CD4-positive, alpha-beta T cell (primary cell): ENCODE data around the gene IL1RAPL2. TPM values are rescaled to one million over a fixed set of nuclear protein-coding genes. Genes with fewer than 3 reads are reported as not detected.

Experiments used
- ATAC-seq: fragments of 200-7000 bp; cut with Tn5 transposase; one replicate; pipeline ENCODE4 v1.10.0; 2022; ENCODE audit warnings: mild to moderate bottlenecking; ENCODE audit not compliant: poor library complexity
- CTCF ChIA-PET: fragments of 350-600 bp; sonication (Branson Sonifier 250); formaldehyde crosslinking; loops from one replicate; lab custom pipeline; 2021; ENCODE audit warnings: antibody characterized with exemption, inconsistent platforms; lab: Charles Lee
- POLR2A ChIA-PET: fragments of 350-600 bp; sonication (Branson Sonifier 250); formaldehyde crosslinking; loops from one replicate; lab custom pipeline; 2021; ENCODE audit warnings: antibody characterized with exemption, inconsistent platforms; lab: Charles Lee
- DNase-seq, 14 experiments: peaks; one replicate each; pipeline ENCODE4 v3.0.0-alpha.2; 2013 to 2020; ENCODE audit warnings: mixed read lengths in 2 of 14
- H3K27ac ChIP-seq, 2 donors: one replicate each; pipeline versions ENCODE4 v1.5.1 to v1.7.0; 2013; ENCODE audit warnings: low read length in 2 of 2, low read depth in 1 of 2, mild to moderate bottlenecking in 1 of 2
- H3K27me3 ChIP-seq, 2 experiments: 1 replicate in 1 of 2; 2 replicates in 1 of 2; pipeline versions ENCODE4 v1.6.1 to v1.7.0; 2013; ENCODE audit warnings: low read length in 2 of 2, control low read depth in 1 of 2, mild to moderate bottlenecking in 1 of 2, moderate library complexity in 1 of 2; ENCODE audit not compliant: insufficient read depth in 2 of 2, control insufficient read depth in 1 of 2
- H3K36me3 ChIP-seq: one replicate; pipeline ENCODE4 v1.6.1; 2013; ENCODE audit warnings: low read length, control low read depth; ENCODE audit not compliant: insufficient read depth
- H3K4me1 ChIP-seq: one replicate; pipeline ENCODE4 v1.6.1; 2013; ENCODE audit warnings: low read length, control low read depth; ENCODE audit not compliant: insufficient read depth
- H3K4me3 ChIP-seq: one replicate; pipeline ENCODE4 v1.5.1; 2013; ENCODE audit warnings: mild to moderate bottlenecking, low read length, moderate library complexity
- H3K9me3 ChIP-seq, 2 experiments: 1 replicate in 1 of 2; 2 replicates in 1 of 2; pipeline versions ENCODE4 v1.6.1 to v1.7.0; 2013; ENCODE audit warnings: low read length in 2 of 2, mild to moderate bottlenecking in 2 of 2, control low read depth in 1 of 2, moderate library complexity in 1 of 2; ENCODE audit not compliant: control insufficient read depth in 1 of 2, insufficient read depth in 1 of 2
- H3K27ac Mint-ChIP-seq: one replicate; pipeline ENCODE4 v1.8.0; 2020; ENCODE audit warnings: mixed read lengths
- H3K27me3 Mint-ChIP-seq: one replicate; pipeline ENCODE4 v1.8.0; 2021; ENCODE audit warnings: mixed read lengths
- H3K36me3 Mint-ChIP-seq: one replicate; pipeline ENCODE4 v1.8.0; 2021; ENCODE audit warnings: low read depth, mixed read lengths
- H3K4me1 Mint-ChIP-seq: one replicate; pipeline ENCODE4 v1.8.0; 2021; ENCODE audit warnings: low read depth, mixed read lengths
- H3K4me3 Mint-ChIP-seq: one replicate; pipeline ENCODE4 v1.8.0; 2020; ENCODE audit warnings: mild to moderate bottlenecking, mixed read lengths
- H3K9me3 Mint-ChIP-seq: one replicate; pipeline ENCODE4 v1.8.0; 2020; ENCODE audit warnings: mixed read lengths
- CTCF ChIP-seq: fragments of 200-600 bp; IDR thresholded peaks from one replicate; pipeline ENCODE4 v1.8.0; 2022; ENCODE audit warnings: antibody characterized with exemption, mild to moderate bottlenecking
- intact Hi-C, 2 experiments: fragments of 100-400 bp; cut with DNase I in 1 of 2; cut with micrococcal nuclease in 1 of 2; formaldehyde crosslinking; loops; one replicate each; pipeline versions ENCODE4 v1.15.1 to v1.9.0; 2023 to 2025; cut with DNase I, micrococcal nuclease
- total RNA-seq, 174 experiments: library from RNA in 2 of 174; stranded (reverse) in 2 of 174; gene quantifications; one replicate each; pipeline ENCODE4 v1.2.3 and lab custom pipeline; 2021 to 2026

IL1RAPL2 gene
- total RNA-seq, 2 experiments from 2014 or later, result not detected

GRCh38 chrX:105038672-105039328 is 472.8 kb downstream of the IL1RAPL2 start:
- no peak for ATAC-seq
- CTCF ChIA-PET, result no interaction called here
- Histone ChIP-seq H3K27ac (no peak overlapping the region), H3K36me3 (no peaks in the 10 kb centered on the region), H3K9me3 (no peaks in the 10 kb centered on the region), H3K4me3 (no peak overlapping the region), H3K4me1 (no peaks in the 10 kb centered on the region), H3K27me3 (no peaks in the 10 kb centered on the region)
- no peaks in the 10 kb centered on the region for H3K36me3 Mint-ChIP-seq
- no peaks in the 10 kb centered on the region for H3K9me3 Mint-ChIP-seq
- DNase-seq, result no peak
- no peaks in the 10 kb centered on the region for H3K4me1 Mint-ChIP-seq
- no peaks in the 10 kb centered on the region for H3K27me3 Mint-ChIP-seq
- no peak overlapping the region for H3K27ac Mint-ChIP-seq
- no peak overlapping the region for H3K4me3 Mint-ChIP-seq
- intact Hi-C loops, result no loop called here
- TF ChIP-seq CTCF, result no peak
- POLR2A ChIA-PET, result no interaction called here

GRCh38 chrX:105050921-105051320 is 484.9 kb downstream of the IL1RAPL2 start:
- Histone ChIP-seq H3K4me3 (no peak overlapping the region), H3K27ac (no peak overlapping the region), H3K9me3 (peaks cover 0 to 10% of the 10 kb centered on the region in 2 experiments), H3K27me3 (no peaks in the 10 kb centered on the region), H3K36me3 (no peaks in the 10 kb centered on the region), H3K4me1 (no peaks in the 10 kb centered on the region)
- ChIA-PET CTCF (no interaction called here), POLR2A (no interaction called here)
- H3K36me3 Mint-ChIP-seq, result no peaks in the 10 kb centered on the region
- DNase-seq (no peak), ATAC-seq (no peak)
- no peaks in the 10 kb centered on the region for H3K27me3 Mint-ChIP-seq
- H3K4me3 Mint-ChIP-seq, result no peak overlapping the region
- no peaks in the 10 kb centered on the region for H3K9me3 Mint-ChIP-seq
- H3K4me1 Mint-ChIP-seq, result no peaks in the 10 kb centered on the region
- H3K27ac Mint-ChIP-seq, result no peak overlapping the region
- intact Hi-C loops, result no loop called here
- TF ChIP-seq CTCF, result no peak

GRCh38 chrX:105051364-105051763 is 485.4 kb downstream of the IL1RAPL2 start:
- DNase-seq (no peak), ATAC-seq (no peak)
- Histone ChIP-seq H3K9me3 (peaks cover 0 to 10% of the 10 kb centered on the region in 2 experiments), H3K27ac (no peak overlapping the region), H3K4me3 (no peak overlapping the region), H3K27me3 (no peaks in the 10 kb centered on the region), H3K36me3 (no peaks in the 10 kb centered on the region), H3K4me1 (no peaks in the 10 kb centered on the region)
- ChIA-PET CTCF (no interaction called here), POLR2A (no interaction called here)
- Mint-ChIP-seq H3K4me1 (no peaks in the 10 kb centered on the region), H3K4me3 (no peak overlapping the region), H3K36me3 (no peaks in the 10 kb centered on the region), H3K27ac (no peak overlapping the region), H3K27me3 (no peaks in the 10 kb centered on the region), H3K9me3 (no peaks in the 10 kb centered on the region)
- TF ChIP-seq CTCF, result no peak
- intact Hi-C loops, result no loop called here
